HG02840 (cell line): ENCODE measurements around the gene PLSCR5.

Experiments used
- ATAC-seq: cut with Tn5 transposase; IDR thresholded peaks from one replicate; pipeline ENCODE4 v1.9.1; 2021; ENCODE audit warnings: mild to moderate bottlenecking, moderate library complexity, moderate number of reproducible peaks; ENCODE audit not compliant: unreplicated experiment, low FRiP score

PLSCR5 gene, protein sequence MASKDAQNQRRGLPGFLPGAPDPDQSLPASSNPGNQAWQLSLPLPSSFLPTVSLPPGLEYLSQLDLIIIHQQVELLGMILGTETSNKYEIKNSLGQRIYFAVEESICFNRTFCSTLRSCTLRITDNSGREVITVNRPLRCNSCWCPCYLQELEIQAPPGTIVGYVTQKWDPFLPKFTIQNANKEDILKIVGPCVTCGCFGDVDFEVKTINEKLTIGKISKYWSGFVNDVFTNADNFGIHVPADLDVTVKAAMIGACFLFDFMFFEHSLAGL

DNA sequence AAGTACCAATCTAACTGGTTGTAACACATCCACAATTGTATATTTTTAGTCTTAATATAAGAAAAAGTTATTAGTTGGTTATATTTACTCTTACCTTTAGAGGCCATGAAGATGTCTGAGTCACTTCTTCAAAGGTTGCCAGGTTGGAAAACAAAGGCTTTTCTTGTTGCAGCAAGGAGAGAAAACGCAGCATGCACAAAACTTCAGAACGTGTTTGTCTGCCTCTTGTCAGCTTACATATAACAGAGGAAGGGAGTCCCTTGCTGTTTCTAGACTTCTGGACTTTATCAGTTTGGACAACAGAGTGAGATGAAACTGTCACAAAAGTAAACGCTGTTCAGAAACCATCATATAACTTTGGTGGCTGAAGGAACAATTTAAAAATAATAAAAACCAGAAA, at the start of gene PLSCR5:
Gene PLSCR5 (minus strand): TSS at position 241 of the 400 bp plus-strand sequence. CDS start 134 bp downstream, at position 107.
- no peak for ATAC-seq

DNA sequence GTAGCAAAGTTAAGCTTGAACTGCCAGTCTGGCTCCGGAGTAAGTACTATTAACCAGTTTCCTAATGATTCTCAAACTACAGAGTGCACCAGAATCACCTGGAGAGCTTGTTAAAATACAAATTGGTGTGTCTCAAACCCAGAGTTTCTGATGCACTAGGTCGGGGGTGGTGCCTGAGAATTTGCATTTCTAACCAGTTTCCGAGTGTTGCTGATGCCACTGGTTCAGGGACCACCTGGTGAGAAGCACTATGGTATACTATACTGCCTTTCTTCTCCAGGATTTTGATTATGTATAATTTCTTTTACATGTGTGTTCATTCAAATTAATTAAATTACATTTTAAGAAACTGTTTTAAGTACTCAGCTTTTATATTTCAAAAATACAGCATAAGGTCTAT, 48.8 kb upstream of the PLSCR5 start:
- ATAC-seq: no peak

DNA sequence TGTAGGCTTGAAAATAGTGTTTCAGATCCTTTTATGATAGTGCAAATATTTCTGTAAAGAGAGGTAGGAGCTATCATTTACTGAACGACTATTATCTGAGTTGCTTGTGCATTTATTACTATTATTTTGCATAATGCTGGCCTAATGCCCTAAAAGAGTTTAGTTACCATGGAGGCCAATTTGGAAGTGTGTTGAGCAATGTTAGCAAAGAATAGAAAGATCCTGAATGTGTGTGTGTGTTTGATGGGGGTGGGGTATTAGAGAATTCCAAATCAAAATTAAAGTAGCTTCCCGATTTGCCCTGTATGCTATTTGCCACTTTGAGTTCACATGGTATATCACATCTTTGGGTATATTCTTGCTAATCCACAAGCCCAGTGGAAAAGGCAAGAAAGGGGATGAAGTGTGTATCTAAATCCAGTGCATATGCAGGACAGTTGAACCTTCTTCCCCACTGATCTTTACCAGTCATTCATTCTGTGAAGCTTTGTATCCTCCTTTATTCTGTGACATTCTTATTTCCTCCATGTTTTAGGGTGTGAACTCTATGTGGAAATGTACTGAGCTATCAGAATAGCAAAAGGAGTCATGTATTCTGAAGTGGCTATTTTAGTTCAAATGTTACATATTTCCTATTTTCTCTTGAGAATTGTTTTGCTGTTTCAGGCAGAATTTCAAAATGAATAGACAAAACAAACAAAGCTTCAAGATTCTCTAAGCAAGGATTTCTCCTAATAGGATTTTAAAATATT, 45.7 kb upstream of the PLSCR5 start:
- ATAC-seq: no peak

DNA sequence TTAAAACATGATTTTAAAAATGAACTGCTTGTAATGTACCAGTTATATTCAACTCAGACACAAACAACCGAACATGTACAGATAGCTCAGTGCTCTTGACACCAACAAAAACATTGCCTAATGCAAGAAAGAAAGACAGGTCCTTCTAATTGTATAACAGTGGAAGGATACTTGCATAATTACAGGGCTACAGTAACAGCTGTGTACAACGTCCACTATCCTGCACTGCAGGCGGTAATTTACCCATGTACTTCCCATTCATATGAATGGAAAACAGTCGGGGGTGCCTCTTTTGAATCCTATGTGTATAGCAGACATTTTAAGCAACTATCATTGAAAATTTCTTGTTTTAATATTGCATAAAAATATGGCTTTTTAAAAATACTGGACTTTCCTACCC, 41.1 kb upstream of the PLSCR5 start:
- ATAC-seq: no peak

DNA sequence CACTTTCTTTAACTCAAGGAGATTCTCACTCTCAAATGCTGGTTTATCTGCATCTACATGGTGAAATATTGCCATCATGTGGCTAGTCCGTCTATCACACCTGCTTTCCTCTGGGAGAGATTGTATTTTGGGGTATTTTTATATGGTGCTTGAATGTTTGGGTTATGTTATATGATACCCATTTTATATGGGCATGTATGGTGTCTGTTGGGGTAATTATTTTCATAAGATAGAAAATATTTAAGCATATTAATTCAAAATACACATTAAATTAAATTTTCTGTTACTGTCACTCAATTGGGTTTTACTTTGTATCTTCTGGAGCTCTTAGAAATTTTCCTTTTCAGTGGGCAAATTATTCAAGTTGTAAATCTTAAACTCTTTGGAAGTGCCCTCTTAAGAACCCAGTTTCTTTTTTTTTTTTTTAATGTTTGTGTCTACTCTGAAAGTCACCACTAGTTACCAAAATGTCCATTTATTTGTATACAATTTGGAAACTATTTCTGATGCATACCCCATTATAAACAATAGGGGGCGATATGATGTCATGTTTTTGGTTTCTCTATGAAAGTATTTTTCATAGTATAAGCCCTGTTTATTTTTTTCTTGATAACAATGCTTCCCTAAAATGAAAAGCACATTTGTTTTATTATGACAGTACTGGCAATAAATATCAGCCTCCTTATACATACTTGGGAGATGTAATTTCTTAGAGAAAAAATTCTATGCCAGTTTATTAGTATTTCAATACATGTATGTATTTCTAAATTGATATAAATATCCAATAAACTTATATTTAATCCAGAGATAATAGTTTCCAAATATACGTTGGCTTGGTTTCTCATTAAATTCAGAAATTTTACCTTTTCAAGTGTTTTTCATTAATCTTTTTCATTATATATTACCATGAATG, 36.1 kb upstream of the PLSCR5 start:
- no peak for ATAC-seq

DNA sequence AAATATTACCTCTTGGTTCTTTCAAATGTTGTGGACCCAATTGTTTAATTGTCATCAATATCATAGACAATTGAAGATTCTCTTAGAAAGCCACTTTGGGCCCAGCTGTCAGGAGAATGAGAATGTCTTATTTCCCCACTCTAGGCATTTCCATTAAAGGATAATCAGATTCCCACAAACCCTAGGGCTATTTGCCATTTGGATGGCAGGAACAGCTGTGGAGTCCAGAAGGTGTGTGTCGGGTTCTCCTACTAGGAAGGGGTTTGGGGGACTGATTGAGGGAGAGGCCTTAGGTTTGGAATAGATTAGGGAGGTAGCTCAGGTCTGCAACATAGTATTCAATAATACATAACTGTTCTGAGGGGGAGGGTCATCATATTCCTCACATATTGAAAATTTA, 35.2 kb upstream of the PLSCR5 start:
- no peak for ATAC-seq

DNA sequence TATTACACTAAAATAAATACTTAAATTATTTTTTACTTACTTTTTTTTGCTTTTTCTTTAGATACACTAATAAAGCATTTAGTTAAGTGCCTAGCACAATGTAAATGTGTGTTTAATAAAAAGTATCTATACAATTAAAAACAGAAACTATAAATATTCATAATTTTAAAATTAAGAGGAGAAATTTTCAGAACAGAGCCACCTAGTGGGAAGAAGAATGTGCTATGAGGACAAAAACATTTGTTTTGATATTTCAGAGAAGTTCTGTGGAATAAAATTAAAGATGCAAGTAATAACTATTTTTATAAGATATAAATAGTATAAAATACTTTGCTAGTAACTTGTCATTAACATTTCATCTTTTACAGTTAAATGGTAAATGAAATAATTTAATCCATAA, 33.6 kb upstream of the PLSCR5 start:
- no peak for ATAC-seq

DNA sequence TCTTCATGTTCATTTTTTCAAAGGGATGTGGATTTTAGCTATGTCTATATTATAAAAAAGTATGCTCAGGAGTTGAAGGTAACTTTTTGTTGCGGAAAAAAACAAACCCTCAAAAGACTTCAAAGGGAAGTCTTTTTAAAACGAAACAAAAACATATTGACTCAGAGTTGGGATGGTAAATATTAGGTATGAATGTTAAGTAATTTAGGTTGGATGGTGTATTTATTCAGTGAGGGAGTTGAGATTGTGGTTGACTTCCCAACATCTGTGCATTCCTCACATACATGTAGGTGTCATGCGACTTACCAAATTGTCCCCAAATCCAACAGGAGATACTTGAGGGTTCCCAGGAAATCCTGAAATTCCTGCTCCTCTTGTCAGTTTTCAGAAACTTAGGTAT, 32.7 kb upstream of the PLSCR5 start:
- ATAC-seq: no peak

DNA sequence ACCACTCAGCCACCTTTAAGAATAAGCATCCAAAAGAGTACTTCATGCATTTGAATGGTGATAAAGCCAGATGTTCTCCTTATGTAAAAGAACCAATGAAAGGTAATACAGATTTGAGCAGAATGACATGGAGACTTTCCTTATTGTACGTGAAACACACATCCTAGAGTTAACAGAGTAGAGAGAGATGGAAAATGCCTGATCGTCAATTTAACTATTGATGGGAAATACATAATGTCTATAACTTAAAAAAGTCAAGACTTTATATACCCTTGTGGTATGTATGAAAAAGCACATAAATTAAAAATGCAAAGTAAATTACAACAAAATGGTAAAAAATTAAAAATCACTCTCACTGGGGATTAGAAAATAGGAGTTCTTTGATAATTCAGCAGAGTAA, 31.7 kb upstream of the PLSCR5 start:
- ATAC-seq: no peak

DNA sequence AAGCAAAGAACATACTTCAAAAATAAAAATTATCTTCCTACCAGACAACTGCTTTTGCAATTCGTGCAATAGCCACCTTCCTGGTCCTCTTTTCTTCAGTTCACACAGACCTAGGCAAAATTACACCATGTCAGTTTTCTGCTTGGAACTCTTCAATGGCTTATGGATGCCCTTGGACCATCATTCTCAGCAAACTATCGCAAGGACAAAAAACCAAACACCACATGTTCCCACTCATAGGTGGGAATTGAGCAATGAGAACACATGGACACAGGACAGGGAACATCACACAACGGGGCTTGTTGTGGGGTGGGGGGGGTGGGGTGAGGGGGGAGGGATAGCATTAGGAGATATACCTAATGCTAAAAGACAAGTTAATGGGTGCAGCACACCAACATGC, 29.2 kb upstream of the PLSCR5 start:
- no peak for ATAC-seq

DNA sequence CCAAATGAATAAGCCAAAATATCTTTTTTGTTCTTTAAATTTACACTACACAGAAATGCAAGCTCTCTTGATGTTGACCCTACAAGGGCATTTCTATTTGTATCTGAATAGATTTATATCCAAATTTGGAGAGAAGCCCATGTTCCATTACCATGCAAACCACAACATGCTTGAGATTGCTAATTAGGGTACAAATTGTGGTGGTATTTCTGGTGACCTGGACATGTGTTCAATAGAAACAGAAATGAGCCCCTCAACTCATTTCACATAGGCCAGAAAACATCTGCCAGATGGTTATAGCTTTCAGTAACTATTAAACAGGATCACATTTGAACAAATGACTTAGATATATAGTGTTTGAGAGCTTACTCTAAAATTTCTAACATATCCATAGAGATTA, 23.5 kb upstream of the PLSCR5 start:
- ATAC-seq: no peak

DNA sequence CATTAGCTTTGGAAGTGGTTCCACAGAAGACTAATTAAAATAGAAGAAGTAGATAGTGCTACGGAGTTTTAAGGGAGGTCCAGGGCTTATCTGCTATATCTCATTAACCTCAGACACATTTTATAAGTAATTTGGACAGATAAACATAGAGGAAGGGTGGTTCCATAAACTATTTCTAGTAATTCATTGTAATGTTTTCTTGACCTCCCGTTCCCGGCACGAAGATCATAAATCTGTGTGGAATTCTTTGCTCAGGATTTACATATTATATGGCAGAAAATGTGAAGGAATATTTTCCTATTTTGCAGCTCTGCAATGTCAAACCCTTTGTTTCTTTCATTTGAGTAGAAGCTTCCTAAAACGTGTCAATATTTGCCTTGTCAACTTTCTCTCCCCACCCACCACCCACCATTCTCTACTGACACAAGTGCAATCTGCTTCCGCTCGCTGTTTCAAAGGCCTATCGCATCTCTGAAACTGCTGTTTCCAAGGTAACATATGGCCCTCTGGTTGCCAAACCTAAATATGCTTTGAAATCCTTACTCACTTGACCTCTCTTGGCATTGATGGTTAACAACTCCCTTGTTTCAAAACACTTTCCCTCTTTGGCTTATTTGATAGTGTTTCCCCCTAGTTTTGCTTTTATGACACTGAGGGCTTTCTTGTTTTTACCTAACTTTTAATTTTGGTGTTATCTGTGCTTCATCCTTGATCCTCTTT, 21.4 kb upstream of the PLSCR5 start:
- no peak for ATAC-seq

DNA sequence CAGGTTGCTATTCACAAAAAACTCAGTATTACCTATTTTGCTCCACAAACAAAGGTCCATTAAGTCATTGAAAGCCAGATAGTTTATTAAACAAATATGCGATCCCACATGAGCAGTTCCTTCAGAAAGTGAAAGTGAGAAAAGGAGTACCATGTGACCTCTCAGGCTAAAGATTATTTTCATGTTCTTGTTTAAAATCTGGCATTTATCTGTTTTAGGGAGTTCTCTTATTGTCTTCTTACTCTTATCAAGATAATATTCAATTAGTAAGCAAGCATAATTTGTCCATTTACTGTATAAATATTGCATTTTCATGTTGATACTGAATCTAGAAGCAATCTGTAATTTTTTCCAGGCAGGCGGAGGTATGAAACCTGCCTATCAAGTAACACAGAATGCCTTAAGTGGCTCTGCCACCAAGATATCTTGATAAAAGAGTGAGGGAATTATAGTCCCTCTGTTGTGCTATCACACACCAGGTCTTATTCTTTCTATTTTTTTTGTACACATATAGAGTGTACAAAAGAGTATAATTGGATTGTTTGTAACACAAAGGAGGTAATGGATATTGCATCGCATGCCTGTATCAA, 20.1 kb upstream of the PLSCR5 start:
- ATAC-seq: no peak

DNA sequence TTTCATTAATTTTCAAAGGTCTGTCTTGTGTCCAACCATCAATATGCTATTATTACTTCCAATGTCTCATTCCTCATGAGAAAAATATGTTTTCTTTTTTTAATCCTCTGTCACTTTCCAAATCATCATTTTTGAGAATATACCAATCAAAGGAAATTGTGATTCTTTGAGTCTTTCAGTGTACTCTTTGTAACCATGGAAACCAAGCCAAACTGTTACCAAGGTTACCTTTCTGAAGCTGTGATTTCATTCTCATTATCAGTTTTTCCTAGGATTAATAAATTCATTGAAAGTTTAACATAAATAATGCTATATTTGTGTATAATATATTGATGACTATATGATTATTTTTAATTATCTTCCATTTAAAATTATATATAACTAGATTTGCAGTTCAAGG, 16.6 kb upstream of the PLSCR5 start:
- ATAC-seq: no peak

DNA sequence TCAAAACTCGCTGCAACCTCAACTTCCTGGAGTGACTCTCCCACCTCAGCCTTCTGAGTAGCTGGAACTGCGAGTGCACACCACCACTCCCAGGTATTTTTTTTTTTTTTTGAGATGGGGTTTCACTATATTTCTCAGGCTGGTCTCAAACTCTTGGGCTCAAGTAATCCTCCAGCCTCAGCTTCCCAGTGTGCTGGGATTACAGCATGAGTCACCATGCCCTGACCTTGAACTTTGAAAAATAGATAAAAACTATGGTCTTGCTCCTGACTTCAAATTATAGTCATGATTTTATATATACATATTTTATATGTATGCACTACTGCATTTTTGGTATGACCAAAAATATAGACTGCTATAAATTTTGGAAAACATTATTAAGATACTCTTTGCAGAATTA, 6.9 kb upstream of the PLSCR5 start:
- no peak for ATAC-seq

DNA sequence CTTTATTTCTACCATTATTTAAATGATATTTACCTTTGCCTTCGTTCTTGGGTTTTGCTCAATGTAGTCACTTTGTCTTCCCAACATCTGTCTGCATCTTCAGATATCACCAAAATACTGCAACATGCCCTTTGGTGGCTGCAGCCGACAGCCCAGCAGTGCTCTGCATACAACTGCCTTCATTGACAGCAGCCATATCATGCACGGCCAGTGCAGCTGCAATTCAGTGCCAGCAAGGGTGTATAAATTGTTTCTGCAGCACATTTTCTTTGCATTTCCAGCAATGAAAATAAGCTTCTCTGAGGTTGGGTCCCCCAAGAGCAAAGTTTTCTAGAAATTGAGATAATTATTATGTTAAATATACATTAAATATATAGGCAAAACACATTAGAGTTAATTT, 6.0 kb upstream of the PLSCR5 start:
- ATAC-seq: no peak

DNA sequence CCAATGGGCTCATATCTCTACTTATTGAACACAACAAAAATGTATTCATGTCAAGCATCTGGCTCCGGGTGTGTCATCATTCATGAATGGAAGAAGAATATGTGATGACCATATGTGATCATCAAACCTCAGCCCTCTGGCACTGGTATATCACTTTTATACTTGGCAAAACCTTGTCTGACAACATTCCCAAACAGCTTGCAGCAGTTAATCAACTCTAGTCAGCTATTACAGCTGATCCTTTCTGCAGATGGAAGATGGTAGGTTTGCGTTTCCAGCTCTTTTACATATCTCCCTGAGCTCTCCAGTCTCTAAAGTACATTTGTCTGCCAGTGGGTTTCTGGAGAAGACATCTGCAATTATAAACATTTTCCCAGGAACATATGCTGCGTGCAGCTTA, 6.6 kb downstream of the PLSCR5 start:
- ATAC-seq: no peak

DNA sequence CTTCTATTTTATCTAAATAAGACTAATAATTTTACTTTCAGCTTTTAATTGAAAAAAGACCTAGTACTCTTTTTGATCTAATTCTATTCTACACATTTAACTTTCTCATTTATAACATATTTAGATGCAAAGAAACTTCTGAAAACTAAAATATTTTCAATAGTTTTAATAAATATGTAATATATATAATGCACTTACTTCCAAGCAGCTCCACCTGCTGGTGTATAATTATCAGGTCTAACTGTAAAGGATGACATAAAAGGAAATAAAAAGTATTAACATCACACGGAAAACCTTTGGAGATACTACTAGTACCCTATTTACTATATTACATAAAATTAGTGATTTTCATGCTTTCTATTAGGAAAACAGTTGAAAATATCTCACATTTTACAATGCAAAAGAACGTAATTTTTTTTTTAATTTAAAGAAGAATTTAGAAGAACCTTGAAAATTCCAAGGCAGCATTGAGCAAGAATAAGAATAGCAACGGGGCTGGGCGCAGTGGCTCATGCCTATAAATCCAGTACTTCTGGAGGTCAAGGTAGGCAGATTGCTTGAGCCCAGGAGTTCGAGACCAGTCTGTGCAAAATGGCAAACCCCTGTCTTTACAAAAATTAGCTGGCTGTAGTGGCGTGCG, 10.2 kb downstream of the PLSCR5 start:
- ATAC-seq: no peak

DNA sequence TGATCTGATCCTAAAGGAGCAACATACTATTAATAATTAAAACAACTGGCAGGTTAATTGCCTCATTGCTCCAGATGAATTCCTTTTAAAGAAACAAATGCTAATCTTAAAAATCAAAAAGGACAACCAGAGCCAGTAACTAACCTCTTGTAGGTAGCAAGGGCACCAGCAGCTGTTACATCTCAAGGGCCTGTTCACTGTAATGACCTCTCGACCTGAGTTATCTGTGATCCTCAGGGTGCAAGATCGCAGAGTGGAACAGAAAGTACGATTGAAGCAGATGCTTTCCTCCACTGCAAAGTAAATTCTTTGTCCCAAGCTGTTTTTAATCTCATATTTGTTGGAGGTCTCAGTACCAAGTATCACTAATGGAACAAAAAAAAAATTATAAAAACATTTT, 11.4 kb downstream of the PLSCR5 start:
- no peak for ATAC-seq

DNA sequence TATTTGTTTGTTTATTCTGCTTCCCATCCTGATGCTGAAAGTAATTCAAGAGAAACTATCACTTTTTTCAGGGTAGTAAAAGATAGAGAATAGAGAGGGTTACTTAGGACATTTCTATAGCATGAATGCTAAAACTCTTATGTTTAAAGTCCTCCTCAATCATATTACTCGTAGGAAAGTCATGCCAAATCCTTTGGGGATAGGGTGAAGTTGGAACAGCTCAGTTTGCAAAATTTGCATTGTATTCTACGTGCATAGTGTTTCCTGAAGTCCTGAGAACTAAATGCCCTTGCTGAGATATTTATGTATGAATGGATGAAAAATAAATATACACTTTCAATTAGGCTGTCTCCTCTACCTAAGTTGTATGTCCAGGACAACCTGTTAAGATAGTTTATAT, 14.6 kb downstream of the PLSCR5 start:
- ATAC-seq: no peak
